MCF 10A (cell line): ENCODE results near the gene CLIP3. TPM values are rescaled to one million over a fixed set of nuclear protein-coding genes. Genes with fewer than 3 reads are reported as not detected.

Experiments used
- BruUV-seq: library from RNA; stranded (reverse); fragments of 400-500 nt; replicated peaks from 2 replicates; lab custom pipeline; 2021; lab: Mats Ljungman, UMichigan
- CTCF ChIA-PET: fragments of 300-600 bp; sonication (Branson Sonifier 250); formaldehyde crosslinking; extraction: SDS; loops from one replicate; lab custom pipeline; 2021; ENCODE audit warnings: antibody characterized with exemption, inconsistent platforms; lab: Yijun Ruan, JAX
- POLR2A ChIA-PET: fragments of 300-600, 350-650 bp; sonication (Branson Sonifier 250); formaldehyde crosslinking; extraction: SDS; loops from one replicate; lab custom pipeline; 2020; ENCODE audit warnings: antibody characterized with exemption, inconsistent platforms; lab: Yijun Ruan, JAX
- DNase-seq: peaks from one replicate; pipeline ENCODE4 v3.0.0-alpha.2; 2018; ENCODE audit not compliant: unreplicated experiment
- H3K27ac Mint-ChIP-seq: one replicate; pipeline ENCODE4 v1.8.0; 2022; ENCODE audit warnings: mild to moderate bottlenecking, low read depth, mixed read lengths; ENCODE audit not compliant: unreplicated experiment
- H3K27me3 Mint-ChIP-seq: one replicate; pipeline ENCODE4 v1.8.0; 2022; ENCODE audit warnings: mixed read lengths; ENCODE audit not compliant: insufficient read depth, unreplicated experiment
- H3K36me3 Mint-ChIP-seq: one replicate; pipeline ENCODE4 v1.8.0; 2022; ENCODE audit warnings: mild to moderate bottlenecking, moderate library complexity, mixed read lengths; ENCODE audit not compliant: insufficient read depth, unreplicated experiment
- H3K4me1 Mint-ChIP-seq: one replicate; pipeline ENCODE4 v1.8.0; 2022; ENCODE audit warnings: mixed read lengths; ENCODE audit not compliant: insufficient read depth, unreplicated experiment
- H3K4me3 Mint-ChIP-seq: one replicate; pipeline ENCODE4 v1.8.0; 2022; ENCODE audit warnings: mild to moderate bottlenecking, moderate library complexity, mixed read lengths; ENCODE audit not compliant: unreplicated experiment
- H3K9me3 Mint-ChIP-seq: one replicate; pipeline ENCODE4 v1.8.0; 2022; ENCODE audit warnings: mixed read lengths; ENCODE audit not compliant: unreplicated experiment
- intact Hi-C: fragments of 100-400 bp; cut with micrococcal nuclease; formaldehyde crosslinking; loops from 2 replicates; pipeline ENCODE4 v1.14.1; 2022
- total RNA-seq: library from RNA; stranded (reverse); gene quantifications from 2 replicates; pipeline ENCODE4 v1.2.3, GENCODE V29; 2022
- TF ChIP-seq, protein P1 (sequence below): fragments of 200-600 bp; IDR thresholded peaks from one replicate; pipeline ENCODE4 v1.8.0; 2022; ENCODE audit warnings: antibody characterized with exemption, mild to moderate bottlenecking; ENCODE audit not compliant: unreplicated experiment

The CLIP3 gene
- total RNA-seq, 1 experiment from 2014 or later: 1.2 TPM

DNA sequence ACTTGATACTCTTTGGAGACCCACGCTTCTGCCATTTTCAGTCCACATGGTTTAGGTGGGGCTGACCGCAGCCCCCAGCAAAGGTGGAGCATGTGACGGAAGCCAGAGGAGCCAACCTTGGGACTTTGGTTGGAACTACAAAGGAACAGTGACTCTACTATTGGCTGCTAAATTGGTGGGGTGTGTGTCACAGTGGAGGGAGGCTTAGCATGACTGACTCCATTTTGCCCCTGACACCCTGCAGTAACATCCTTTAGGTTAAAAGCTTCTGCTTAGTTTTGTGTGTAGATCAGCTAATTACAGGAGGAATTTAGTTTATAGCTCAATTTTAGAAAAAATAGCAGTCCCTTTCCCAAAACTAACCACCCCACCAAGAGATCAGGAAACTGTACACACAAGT is 31.1 kb downstream of the CLIP3 start:
- ChIA-PET CTCF (no interaction called here), POLR2A (no interaction called here)
- no peak overlapping the region for H3K4me3 Mint-ChIP-seq
- BruUV-seq: no TSS peak
- H3K9me3 Mint-ChIP-seq: no peaks in the 10 kb centered on the region
- H3K4me1 Mint-ChIP-seq: peaks cover 8% of the 10 kb centered on the region
- H3K27me3 Mint-ChIP-seq: no peaks in the 10 kb centered on the region
- peaks cover 29% of the 10 kb centered on the region for H3K36me3 Mint-ChIP-seq
- no peak overlapping the region for H3K27ac Mint-ChIP-seq
- DNase-seq: no peak
- TF ChIP-seq, protein P1, sequence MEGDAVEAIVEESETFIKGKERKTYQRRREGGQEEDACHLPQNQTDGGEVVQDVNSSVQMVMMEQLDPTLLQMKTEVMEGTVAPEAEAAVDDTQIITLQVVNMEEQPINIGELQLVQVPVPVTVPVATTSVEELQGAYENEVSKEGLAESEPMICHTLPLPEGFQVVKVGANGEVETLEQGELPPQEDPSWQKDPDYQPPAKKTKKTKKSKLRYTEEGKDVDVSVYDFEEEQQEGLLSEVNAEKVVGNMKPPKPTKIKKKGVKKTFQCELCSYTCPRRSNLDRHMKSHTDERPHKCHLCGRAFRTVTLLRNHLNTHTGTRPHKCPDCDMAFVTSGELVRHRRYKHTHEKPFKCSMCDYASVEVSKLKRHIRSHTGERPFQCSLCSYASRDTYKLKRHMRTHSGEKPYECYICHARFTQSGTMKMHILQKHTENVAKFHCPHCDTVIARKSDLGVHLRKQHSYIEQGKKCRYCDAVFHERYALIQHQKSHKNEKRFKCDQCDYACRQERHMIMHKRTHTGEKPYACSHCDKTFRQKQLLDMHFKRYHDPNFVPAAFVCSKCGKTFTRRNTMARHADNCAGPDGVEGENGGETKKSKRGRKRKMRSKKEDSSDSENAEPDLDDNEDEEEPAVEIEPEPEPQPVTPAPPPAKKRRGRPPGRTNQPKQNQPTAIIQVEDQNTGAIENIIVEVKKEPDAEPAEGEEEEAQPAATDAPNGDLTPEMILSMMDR: no peak
- intact Hi-C loops: no loop called here

DNA sequence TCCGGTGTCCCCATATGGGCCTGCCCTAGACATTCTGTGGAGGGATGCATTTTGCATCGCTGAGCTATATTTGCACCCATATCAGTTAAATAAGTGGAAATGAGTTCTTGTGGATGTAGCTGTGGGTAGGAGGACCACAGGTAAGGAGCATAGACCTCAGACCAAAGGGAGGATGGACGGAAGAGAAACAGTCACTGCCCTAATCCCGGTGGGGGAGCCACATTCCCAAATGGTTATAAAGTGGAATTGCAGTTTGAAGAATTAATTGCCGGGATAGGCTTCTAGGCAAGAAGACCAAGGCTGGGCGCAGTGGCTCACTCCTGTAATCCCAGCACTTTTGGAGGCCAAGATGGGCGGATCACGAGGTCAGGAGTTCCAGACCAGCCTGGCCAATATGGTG is 35.9 kb downstream of the CLIP3 start:
- H3K36me3 Mint-ChIP-seq: peaks cover 38% of the 10 kb centered on the region

DNA sequence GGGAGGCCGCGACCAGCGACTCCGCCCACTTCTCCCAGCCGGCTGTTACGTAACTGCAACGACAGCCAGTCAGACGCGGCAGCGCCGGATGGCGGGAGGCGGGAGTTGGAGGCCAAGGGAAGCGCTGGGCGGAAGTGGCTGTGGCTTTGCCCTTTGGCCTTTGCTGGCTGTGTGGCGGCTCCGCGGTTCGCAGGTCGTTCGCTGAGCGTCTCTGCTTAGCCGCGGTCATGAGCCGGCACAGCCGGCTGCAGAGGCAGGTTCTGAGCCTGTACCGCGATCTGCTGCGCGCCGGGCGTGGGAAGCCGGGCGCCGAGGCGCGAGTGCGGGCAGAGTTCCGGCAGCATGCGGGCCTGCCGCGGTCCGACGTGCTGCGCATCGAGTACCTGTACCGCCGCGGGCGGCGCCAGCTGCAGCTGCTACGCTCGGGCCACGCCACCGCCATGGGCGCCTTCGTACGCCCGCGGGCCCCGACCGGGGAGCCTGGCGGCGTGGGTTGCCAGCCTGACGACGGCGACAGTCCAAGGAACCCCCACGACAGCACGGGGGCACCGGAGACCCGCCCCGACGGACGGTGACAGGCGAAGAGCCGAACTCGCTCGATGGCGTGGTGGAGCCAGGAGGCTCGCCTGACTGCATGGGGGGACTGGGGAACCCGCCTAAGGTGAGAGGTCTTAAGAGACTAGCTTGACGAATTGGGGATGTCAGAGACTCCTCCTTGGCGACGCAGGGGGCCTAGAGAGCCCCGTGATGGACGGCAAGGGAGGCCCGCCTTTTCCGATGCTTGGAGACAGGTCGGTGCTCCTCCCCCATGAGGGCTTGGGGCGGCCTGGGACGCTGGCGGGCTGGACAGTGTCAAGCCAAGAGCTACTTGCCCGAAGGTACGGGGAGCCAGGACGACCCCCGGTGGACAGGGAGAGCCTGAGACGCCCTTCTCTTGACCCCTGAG is 37.4 kb downstream of the CLIP3 start, which contains the start of gene SDHAF1:
TSS of gene SDHAF1 (plus strand) at position 141 of the 946 bp plus-strand sequence. CDS start at position 228, 87 bp downstream.
- H3K36me3 Mint-ChIP-seq: peaks cover 31% of the 10 kb centered on the region
- H3K27ac Mint-ChIP-seq: peak within 1 kb of the TSS; percentile 93
- DNase-seq: peak; percentile 95
- ChIA-PET CTCF (interaction anchor here (0.6 to 1.6 kb wide), 4 partner anchors 54 to 132 kb away, joined by 3 to 4 read pairs (median 3); no protein-coding TSS in a partner anchor), POLR2A (interaction anchor here (0.8 to 2.4 kb wide), 4 partner anchors 14 to 119 kb away, joined by 3 to 12 read pairs (median 7); partner anchors contain the start of genes ALKBH6, POLR2I and SYNE4)
- peaks cover 21% of the 10 kb centered on the region for H3K4me1 Mint-ChIP-seq
- H3K4me3 Mint-ChIP-seq: peak within 1 kb of the TSS; percentile 86
- H3K9me3 Mint-ChIP-seq: peaks cover 1% of the 10 kb centered on the region
- TSS peak; percentile 58 for BruUV-seq
- TF ChIP-seq, protein P1: no peak
- no peaks in the 10 kb centered on the region for H3K27me3 Mint-ChIP-seq
- intact Hi-C loops: loop anchor here (1.0 kb wide), 1 partner anchor 59 kb away; the partner anchor contains the start of genes THAP8 and WDR62

More for the DNA sequence above, 35.9 kb downstream of the CLIP3 start:
- intact Hi-C loops: no loop called here
- H3K27ac Mint-ChIP-seq: no peak overlapping the region
- TF ChIP-seq, protein P1: no peak
- no peaks in the 10 kb centered on the region for H3K27me3 Mint-ChIP-seq
- H3K9me3 Mint-ChIP-seq: no peaks in the 10 kb centered on the region
- ChIA-PET CTCF (interaction anchor here (0.7 to 1.6 kb wide), 4 partner anchors 9 to 182 kb away, joined by 3 to 4 read pairs (median 3); no protein-coding TSS in a partner anchor), POLR2A (interaction anchor here (1.7 to 2.4 kb wide), 2 partner anchors 12 to 17 kb away, joined by 10 to 12 read pairs; partner anchors contain the start of genes ALKBH6 and SYNE4)
- peaks cover 21% of the 10 kb centered on the region for H3K4me1 Mint-ChIP-seq
- DNase-seq: no peak
- BruUV-seq: no TSS peak
- peak overlapping the region; percentile 86 for H3K4me3 Mint-ChIP-seq
